GM19099 (cell line): ENCODE measurements around the gene NEDD4L.

Source experiments
- POLR2A ChIP-seq: IDR thresholded peaks from 3 replicates; pipeline ENCODE4 v1.6.1; 2011; ENCODE audit warnings: low read depth; ENCODE audit not compliant: insufficient read length; ENCODE audit errors: extremely low read depth

NEDD4L gene

DNA sequence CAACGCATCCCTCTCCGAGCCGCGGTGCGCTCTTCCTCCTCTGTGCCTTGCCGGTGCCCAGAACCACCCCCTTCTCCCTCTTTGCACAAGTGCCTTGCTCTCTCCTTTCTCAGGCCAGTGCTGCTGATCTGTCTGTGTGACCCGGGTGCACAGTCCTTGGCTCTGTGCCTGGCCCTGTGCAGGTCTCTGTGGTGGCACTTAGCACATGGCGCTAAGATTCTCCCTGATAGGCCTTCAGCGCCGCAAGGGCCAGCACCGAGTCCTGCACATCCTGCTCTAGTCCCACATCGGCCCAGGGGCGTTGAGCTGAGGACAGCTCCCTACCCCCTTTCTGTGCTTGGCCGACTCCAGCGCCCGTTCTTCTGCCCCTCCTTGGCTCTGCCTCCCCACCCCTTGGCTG, 136.1 kb downstream of the NEDD4L start:
- no peak for TF ChIP-seq POLR2A

DNA sequence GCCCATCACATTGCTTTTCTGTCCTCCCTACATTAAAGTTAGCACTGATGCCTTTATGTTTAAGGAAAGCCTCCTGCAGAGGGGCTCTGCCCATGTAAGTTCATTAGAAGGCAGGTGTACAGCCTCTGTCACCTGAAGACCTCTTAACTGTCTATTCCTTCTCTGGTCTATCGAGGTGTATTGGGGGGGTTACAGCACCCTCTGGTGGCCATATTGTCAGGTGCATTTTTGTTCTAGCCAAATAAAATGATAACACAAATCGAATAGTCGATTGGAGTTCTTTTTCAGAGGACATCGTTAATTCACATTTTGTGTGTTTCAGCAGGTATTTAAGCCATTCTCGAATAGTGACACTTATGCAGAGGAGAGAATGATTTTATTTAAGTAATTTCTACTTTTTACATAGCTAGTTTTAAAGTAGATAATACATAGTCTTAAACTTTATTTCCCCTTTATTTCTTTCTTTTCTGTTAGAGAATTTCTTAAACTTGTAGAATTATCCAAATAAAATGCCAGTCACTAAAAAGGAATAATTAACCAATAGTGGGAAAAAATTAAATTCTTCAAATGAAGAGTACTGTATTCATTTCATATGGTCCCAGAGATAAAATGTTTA, 136.8 kb downstream of the NEDD4L start:
- TF ChIP-seq POLR2A: no peak

- TF ChIP-seq POLR2A: no peak
Observed at GRCh38 chr18:58181988-58182387, 138.0 kb downstream of the NEDD4L start.

- TF ChIP-seq POLR2A: no peak
Observed at GRCh38 chr18:58183226-58183625, 139.2 kb downstream of the NEDD4L start.

GRCh38 chr18:58186258-58186948, 142.4 kb downstream of the NEDD4L start:
- TF ChIP-seq POLR2A: no peak

DNA sequence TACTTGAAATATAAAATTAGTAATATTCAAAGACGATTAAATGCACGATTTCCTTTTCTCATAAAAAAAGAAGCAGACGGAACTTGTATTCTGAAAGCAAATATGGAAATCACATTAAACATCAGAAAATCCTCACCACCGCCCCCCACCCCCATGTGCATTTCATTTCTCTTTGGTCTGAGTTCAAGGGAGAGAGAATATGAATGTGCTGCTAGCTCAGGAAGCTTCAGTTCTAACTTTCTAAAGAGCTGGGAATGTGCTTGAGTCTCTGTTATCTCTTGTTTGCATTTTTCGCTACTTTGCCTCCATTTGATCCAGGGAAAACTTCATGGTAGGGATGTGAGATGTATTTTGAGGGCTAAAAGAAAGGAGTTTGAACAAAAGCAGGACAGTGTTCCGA, 143.6 kb downstream of the NEDD4L start:
- no peak for TF ChIP-seq POLR2A

- no peak for TF ChIP-seq POLR2A
Observed at GRCh38 chr18:58188996-58189395, 145.0 kb downstream of the NEDD4L start.

DNA sequence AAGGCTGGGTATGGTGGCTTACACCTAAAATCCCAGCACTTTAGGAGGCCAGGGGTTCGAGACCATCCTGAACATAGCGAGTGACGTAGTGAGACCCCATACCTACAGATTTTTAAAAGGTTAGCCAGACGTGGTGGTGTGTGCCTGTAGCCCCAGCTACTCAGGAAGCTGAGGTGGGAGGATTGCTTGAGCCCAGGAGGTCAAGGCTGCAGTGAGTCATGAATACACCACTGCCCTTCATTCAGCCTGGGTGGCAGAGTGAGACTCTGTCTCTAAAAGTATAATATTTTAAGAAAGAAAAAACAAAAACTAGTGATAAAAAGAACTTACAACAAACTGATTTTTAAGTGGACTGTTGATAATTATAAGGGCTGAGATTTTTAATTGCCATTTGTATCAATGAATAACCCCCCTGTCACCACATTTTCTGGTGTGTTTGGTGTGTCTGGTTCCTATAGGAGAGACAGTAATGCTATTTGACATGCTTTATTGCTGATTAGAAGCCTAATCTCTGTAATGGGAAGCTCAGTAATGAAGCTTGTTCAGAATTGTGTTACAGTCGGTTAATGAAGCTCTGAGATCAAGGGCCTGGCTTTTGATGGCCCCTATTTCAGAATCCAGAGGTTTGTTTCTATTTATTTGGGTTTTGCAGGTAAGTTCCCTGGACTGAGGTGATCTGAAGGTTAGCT, 147.0 kb downstream of the NEDD4L start:
- no peak for TF ChIP-seq POLR2A

DNA sequence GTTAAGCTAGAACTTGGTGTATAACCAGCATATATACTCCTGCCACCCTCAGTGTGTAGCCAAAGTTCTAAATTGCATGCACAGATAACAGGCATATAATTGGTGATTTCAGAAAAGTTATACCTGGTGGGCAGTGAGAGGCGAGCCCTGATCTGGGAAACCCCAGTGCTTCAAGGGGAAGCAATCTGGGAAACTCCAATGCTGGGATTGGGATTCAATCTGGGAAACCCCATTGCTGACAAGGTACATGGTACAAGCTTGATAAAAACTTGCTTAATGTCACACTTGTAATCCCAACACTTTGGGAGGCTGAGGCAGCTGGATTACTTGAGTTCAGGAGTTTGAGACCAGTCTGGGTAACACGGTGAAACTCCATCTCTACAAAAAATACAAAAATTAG, 147.6 kb downstream of the NEDD4L start:
- no peak for TF ChIP-seq POLR2A

GRCh38 chr18:58192519-58192918, 148.5 kb downstream of the NEDD4L start:
- TF ChIP-seq POLR2A: no peak

GRCh38 chr18:58194028-58194427, 150.0 kb downstream of the NEDD4L start:
- no peak for TF ChIP-seq POLR2A

GRCh38 chr18:58195278-58195765, 151.3 kb downstream of the NEDD4L start:
- no peak for TF ChIP-seq POLR2A

DNA sequence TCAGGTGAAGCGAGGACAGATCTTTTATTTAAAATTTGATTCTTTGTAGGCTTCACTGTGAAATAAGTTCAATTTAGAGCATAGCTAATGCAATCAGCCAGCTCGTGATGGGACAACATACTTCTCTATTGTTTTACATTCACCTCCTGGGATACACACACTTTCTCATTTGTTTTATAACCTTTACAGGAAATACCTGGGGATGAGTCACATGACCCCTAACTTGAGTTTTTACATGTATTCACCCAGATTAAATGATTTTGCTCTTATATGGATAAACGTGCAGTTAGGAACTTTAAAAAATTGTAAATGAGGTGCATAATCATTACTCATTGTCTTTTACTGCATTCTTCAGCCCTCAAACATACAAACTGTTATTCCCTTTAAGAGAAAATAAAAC, 152.1 kb downstream of the NEDD4L start:
- no peak for TF ChIP-seq POLR2A

GRCh38 chr18:58196881-58197872, 153.2 kb downstream of the NEDD4L start:
- no peak for TF ChIP-seq POLR2A

GRCh38 chr18:58201268-58201667, 157.2 kb downstream of the NEDD4L start:
- no peak for TF ChIP-seq POLR2A
